Nephron (organoid): ENCODE measurements around the gene ACCS.

Source experiments
- H3K27ac Mint-ChIP-seq, 3 experiments: 2 replicates each; pipeline ENCODE4 v1.8.0; 2020; ENCODE audit warnings: mixed read lengths in 3 of 3, mild to moderate bottlenecking in 2 of 3, moderate library complexity in 1 of 3
- H3K27me3 Mint-ChIP-seq: 2 replicates; pipeline ENCODE4 v1.8.0; 2021; ENCODE audit warnings: low read depth, mild to moderate bottlenecking, moderate library complexity, mixed read lengths
- H3K36me3 Mint-ChIP-seq: 2 replicates; pipeline ENCODE4 v1.8.0; 2020; ENCODE audit warnings: low read depth, mixed read lengths
- H3K4me1 Mint-ChIP-seq: 2 replicates; pipeline ENCODE4 v1.8.0; 2020; ENCODE audit warnings: mixed read lengths
- H3K4me3 Mint-ChIP-seq, 3 experiments: 2 replicates each; pipeline ENCODE4 v1.8.0; 2020; ENCODE audit warnings: mild to moderate bottlenecking in 3 of 3, mixed read lengths in 3 of 3, moderate library complexity in 2 of 3
- H3K9me3 Mint-ChIP-seq: 2 replicates; pipeline ENCODE4 v1.8.0; 2020; ENCODE audit warnings: mixed read lengths
- CTCF ChIP-seq, 3 experiments: fragments of 200-600 bp; sonication (generic); IDR thresholded peaks; one replicate each; pipeline ENCODE4 v1.5.0; 2021; ENCODE audit warnings: antibody characterized with exemption in 3 of 3; ENCODE audit not compliant: unreplicated experiment in 3 of 3

The ACCS gene

DNA sequence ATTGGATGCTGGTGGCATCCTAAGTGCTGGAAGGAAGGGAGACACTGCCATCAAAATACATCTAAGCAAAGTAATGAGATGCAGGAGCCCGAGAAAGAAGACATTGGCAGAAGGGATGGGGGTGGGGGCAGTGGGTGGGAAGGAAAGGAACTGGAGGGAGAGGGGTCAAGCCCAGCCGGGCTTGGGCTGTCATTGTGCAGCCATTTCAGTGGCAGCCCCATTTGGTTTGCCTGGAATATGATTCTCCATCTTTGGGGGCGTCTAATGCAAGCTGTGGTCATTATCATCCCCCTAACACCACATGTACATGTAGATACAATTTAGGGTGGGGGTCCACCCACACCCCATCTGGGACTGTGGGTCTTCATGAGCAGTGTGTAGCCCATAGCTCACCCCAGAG is 32.2 kb upstream of the ACCS start:
- peak overlapping the region in 1 of 3 experiments; percentile 96 for H3K27ac Mint-ChIP-seq
- H3K27me3 Mint-ChIP-seq = peaks cover 25% of the 10 kb centered on the region
- H3K4me3 Mint-ChIP-seq = no peak overlapping the region
- H3K4me1 Mint-ChIP-seq = peaks cover 45% of the 10 kb centered on the region
- TF ChIP-seq CTCF (IDR thresholded peaks at IDR 0.05; ENCODE audit: unreplicated experiment in 3 of 3) = no peak
- no peaks in the 10 kb centered on the region for H3K36me3 Mint-ChIP-seq
- H3K9me3 Mint-ChIP-seq = no peaks in the 10 kb centered on the region

GRCh38 chr11:44034639-44035038 is 31.4 kb upstream of the ACCS start:
- peaks cover 45% of the 10 kb centered on the region for H3K4me1 Mint-ChIP-seq
- no peak overlapping the region for H3K4me3 Mint-ChIP-seq
- peak overlapping the region in 2 of 3 experiments; percentile 10 to 21 for H3K27ac Mint-ChIP-seq
- no peak for TF ChIP-seq CTCF (IDR thresholded peaks at IDR 0.05; ENCODE audit: unreplicated experiment in 3 of 3)
- H3K27me3 Mint-ChIP-seq = peaks cover 32% of the 10 kb centered on the region
- H3K9me3 Mint-ChIP-seq = no peaks in the 10 kb centered on the region
- H3K36me3 Mint-ChIP-seq = no peaks in the 10 kb centered on the region

GRCh38 chr11:44036811-44037657 is 29.0 kb upstream of the ACCS start:
- Mint-ChIP-seq H3K4me1 (peaks cover 22% of the 10 kb centered on the region), H3K27ac (peak overlapping the region in 2 of 3 experiments; percentile 43 to 78), H3K36me3 (no peaks in the 10 kb centered on the region), H3K27me3 (peaks cover 28% of the 10 kb centered on the region), H3K4me3 (no peak overlapping the region), H3K9me3 (peaks cover 7% of the 10 kb centered on the region)
- peak; percentile 85 to 90 (median 87) for TF ChIP-seq CTCF (IDR thresholded peaks at IDR 0.05; ENCODE audit: unreplicated experiment in 3 of 3)

DNA sequence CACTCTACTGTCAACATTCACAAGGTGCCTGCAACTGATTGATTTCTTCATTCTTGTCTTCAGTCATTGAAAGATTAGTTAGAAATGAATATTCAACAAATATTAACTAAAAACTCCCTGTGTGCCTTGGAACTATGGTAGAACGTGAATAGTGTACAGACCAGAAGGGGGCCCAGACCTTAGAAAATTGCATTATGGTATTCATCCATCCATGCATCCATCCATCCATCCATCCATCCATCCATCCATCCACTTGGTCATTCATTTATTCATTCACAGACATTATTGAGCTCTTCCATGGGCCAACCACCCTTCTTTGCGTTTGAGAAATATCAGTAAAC is 28.4 kb upstream of the ACCS start:
- H3K4me3 Mint-ChIP-seq = no peak overlapping the region
- TF ChIP-seq CTCF (IDR thresholded peaks at IDR 0.05; ENCODE audit: unreplicated experiment in 3 of 3) = no peak
- H3K4me1 Mint-ChIP-seq = peaks cover 17% of the 10 kb centered on the region
- peaks cover 7% of the 10 kb centered on the region for H3K9me3 Mint-ChIP-seq
- H3K36me3 Mint-ChIP-seq = no peaks in the 10 kb centered on the region
- H3K27ac Mint-ChIP-seq = peak overlapping the region in 2 of 3 experiments; percentile 43 to 78
- H3K27me3 Mint-ChIP-seq = peaks cover 28% of the 10 kb centered on the region

DNA sequence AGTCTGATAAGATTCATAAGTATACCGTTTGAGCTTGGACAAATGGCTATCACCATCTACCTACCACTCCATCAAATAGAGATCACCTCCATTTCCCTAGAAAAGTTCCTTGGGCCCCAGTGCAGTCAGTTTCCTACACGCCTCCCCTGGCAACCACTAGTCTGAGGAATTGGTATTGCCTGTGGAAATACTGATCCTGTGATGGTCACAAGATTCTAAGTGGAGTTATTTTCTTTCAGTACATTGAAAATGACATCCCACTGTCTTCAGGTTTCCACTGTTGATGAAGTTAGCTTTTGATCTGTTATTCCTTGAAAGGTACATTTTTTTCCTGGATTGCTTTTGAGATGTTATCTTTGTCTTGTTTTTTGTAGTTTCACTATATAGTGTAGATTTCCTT is 22.9 kb upstream of the ACCS start:
- Mint-ChIP-seq H3K36me3 (no peaks in the 10 kb centered on the region), H3K27ac (no peak overlapping the region), H3K4me3 (no peak overlapping the region), H3K27me3 (peaks cover 14% of the 10 kb centered on the region), H3K4me1 (no peaks in the 10 kb centered on the region), H3K9me3 (peaks cover 7% of the 10 kb centered on the region)
- no peak for TF ChIP-seq CTCF (IDR thresholded peaks at IDR 0.05; ENCODE audit: unreplicated experiment in 3 of 3)

GRCh38 chr11:44046182-44046581 is 19.9 kb upstream of the ACCS start:
- Mint-ChIP-seq H3K4me1 (no peaks in the 10 kb centered on the region), H3K27me3 (peaks cover 12% of the 10 kb centered on the region), H3K9me3 (peaks cover 3% of the 10 kb centered on the region), H3K27ac (no peak overlapping the region), H3K4me3 (no peak overlapping the region), H3K36me3 (no peaks in the 10 kb centered on the region)
- no peak for TF ChIP-seq CTCF (IDR thresholded peaks at IDR 0.05; ENCODE audit: unreplicated experiment in 3 of 3)
